Prostate gland (tissue), 2 donors: Measurements from ENCODE around the gene PSMB9.

Experiments
- CTCF ChIP-seq, 4 experiments: fragments of 200-600 bp in 2 of 4; fragments of 450-650 bp in 2 of 4; sonication (generic) in 2 of 4; IDR thresholded peaks; 1 replicate in 3 of 4; 2 replicates in 1 of 4; pipeline ENCODE4 v1.5.1; 2016 to 2019; ENCODE audit warnings: antibody characterized with exemption in 4 of 4, mild to moderate bottlenecking in 2 of 4, moderate library complexity in 2 of 4
- POLR2A ChIP-seq: fragments of 450-650 bp; IDR thresholded peaks from one replicate; pipeline ENCODE4 v1.6.1; 2016; ENCODE audit warnings: antibody characterized with exemption, mild to moderate bottlenecking
- POLR2AphosphoS5 ChIP-seq: sonication (generic); formaldehyde crosslinking; IDR thresholded peaks from one replicate; pipeline ENCODE4 v1.6.1; 2017; ENCODE audit warnings: antibody characterized with exemption

- TF ChIP-seq CTCF (IDR thresholded peaks at IDR 0.05) (no peak), POLR2A (no peak), POLR2AphosphoS5 (no peak)
Measured at GRCh38 chr6:32845384-32845884, 8.6 kb upstream of the PSMB9 start.
